ENCODE data around the gene TCHHL1. TPM values are rescaled to one million over a fixed set of nuclear protein-coding genes. Genes with fewer than 3 reads are reported as not detected.

The TCHHL1 gene
- total RNA-seq, 1 donor = not detected

DNA sequence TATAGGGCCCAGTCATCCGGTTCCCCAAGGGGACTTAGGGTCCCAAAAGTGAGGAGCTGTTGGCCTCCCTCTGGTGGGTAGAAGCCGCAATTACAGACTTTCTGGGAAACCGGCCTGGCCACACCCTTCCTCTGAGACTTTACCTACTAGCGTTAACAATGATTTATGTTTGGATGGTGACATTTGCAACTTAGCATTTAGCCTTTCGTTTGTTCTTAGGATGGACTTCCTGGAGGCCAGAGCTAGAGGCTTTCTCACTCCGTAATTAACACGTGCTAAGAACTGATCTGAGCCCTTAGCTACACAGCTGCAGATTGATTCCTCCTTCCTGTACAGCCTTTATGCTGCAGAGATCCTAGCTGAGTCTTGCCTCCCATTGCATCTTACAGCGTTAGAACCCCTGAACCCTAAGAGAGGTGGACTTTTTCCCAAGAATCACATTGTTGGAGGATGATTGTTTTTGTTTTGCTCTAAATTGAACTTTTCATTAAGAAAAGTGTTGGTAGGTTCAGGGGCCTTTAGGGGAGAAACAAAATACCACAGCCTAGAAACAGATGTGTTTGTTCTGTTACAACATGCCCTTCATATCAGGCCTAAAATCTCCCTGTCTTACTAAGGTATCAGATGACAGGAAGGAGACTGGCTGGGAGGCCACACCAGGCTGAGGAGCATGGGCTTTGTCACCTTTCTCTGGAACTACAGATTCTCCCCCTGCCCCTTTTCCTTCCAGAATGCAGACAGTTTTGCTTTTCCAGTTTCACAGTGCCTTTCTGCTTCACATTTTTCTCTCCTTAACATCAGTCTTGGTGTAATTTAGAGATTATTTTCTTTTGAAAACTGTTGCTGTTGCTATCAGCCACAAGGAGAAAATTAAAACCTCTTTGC lies 54.0 kb downstream of the TCHHL1 start:
- TF ChIP-seq, protein P1, sequence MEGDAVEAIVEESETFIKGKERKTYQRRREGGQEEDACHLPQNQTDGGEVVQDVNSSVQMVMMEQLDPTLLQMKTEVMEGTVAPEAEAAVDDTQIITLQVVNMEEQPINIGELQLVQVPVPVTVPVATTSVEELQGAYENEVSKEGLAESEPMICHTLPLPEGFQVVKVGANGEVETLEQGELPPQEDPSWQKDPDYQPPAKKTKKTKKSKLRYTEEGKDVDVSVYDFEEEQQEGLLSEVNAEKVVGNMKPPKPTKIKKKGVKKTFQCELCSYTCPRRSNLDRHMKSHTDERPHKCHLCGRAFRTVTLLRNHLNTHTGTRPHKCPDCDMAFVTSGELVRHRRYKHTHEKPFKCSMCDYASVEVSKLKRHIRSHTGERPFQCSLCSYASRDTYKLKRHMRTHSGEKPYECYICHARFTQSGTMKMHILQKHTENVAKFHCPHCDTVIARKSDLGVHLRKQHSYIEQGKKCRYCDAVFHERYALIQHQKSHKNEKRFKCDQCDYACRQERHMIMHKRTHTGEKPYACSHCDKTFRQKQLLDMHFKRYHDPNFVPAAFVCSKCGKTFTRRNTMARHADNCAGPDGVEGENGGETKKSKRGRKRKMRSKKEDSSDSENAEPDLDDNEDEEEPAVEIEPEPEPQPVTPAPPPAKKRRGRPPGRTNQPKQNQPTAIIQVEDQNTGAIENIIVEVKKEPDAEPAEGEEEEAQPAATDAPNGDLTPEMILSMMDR (IDR thresholded peaks at IDR 0.05; ENCODE audit: insufficient read depth, low read depth, low read length) = peak; percentile 77
- DNase-seq (ENCODE audit: low read depth) = peak; percentile 88
- peak overlapping the region; percentile 95 for H3K4me3 ChIP-seq (ENCODE audit: low read depth, low read length)

- no peak for DNase-seq (ENCODE audit: low read depth)
- TF ChIP-seq, protein P1 (IDR thresholded peaks at IDR 0.05; ENCODE audit: insufficient read depth, low read depth, low read length) = no peak
- peak overlapping the region; percentile 95 for H3K4me3 ChIP-seq (ENCODE audit: low read depth, low read length)
Measured at GRCh38 chr1:152034324-152034653, 54.6 kb downstream of the TCHHL1 start.

Small RNA genes within 50 kb of the gene (small RNA-seq; reads per million reads assigned to genes)
- not detected for gene SPTLC1P4

Other genes starting within 250 kb of the TCHHL1 start
- gene C2CD4D, start 249.2 kb downstream of the TCHHL1 start, total RNA-seq = not detected in 2 replicates
- not detected in 2 replicates for gene THEM5, start 235.4 kb downstream of the TCHHL1 start, total RNA-seq
- gene THEM4, start 179.6 kb downstream of the TCHHL1 start, total RNA-seq = 9.1 and 9.7 TPM in 2 replicates
- gene S100A10, start 95.2 kb downstream of the TCHHL1 start, total RNA-seq = 70.0 and 70.2 TPM in 2 replicates
- gene S100A11, start 52.1 kb downstream of the TCHHL1 start, total RNA-seq = 126 and 197 TPM in 2 replicates
- gene TCHH, start 26.4 kb upstream of the TCHHL1 start, total RNA-seq = under 0.01 TPM in 1 of 2 replicates, not detected in the other
- not detected in 2 replicates for gene RPTN, start 70.2 kb upstream of the TCHHL1 start, total RNA-seq
- gene HRNR, start 135.1 kb upstream of the TCHHL1 start, total RNA-seq = not detected in 2 replicates
- under 0.01 TPM in 1 of 2 replicates, not detected in the other for gene FLG, start 236.2 kb upstream of the TCHHL1 start, total RNA-seq

Measured in fibroblast of villous mesenchyme (primary cell).